ENCODE data around the gene PPP2R1B.

PPP2R1B gene

DNA sequence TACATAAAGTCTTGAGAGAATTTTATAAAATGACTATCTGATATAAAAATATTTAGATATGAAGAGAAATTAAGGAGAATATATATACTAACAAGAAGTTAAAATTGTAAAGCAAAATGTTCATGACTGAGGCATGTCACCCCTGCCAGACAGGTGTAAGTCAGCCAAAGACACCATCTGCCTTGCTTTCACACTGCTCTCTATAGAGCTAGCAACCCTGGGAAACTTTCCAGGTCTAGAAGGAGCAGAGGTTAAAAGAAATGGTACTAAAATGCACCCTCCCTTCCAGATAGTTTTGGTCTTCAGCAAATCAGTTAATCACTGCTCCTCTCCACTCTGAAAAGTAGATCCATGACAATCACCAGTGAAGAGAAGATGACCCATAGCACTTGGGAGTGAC, 16.5 kb downstream of the PPP2R1B start:
- no peak for DNase-seq

- no peak for DNase-seq
These were observed 18.0 kb downstream of the PPP2R1B start for GRCh38 chr11:111748035-111748804.

DNA sequence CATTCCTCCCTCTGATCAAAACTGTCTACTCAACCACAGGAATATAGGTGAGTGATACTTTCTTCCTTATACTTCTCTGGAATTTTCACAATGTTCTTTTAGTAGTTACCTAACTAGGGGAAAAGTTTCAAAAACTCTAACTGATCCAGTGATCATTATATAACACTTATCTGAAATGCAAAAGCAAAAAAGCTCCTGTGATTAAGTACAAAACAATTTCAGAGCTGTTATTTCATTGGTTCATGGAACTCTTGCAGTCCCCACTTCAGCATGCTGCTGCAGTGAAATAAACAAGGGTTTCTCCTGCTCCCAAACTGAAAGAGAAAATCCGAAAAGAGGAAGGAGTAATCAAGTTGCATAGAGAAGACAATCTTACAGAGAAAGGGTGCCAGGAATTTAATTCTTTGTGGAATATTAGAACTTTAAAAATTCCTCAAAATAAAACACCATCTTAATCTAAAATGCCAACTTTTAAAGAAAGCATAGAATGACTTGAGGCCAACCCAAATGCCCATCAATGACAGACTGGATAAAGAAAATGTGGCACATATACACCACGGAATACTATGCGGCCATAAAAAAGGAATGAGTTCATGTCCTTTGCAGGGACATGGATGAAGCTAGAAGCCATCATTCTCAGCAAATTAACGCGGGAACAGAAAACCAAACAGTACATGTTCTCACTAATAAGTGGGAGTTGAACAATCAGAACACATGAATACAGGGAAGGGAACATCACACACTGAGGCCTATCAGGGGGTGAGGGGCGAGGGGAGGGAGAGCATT, 20.3 kb downstream of the PPP2R1B start:
- no peak for DNase-seq

DNA sequence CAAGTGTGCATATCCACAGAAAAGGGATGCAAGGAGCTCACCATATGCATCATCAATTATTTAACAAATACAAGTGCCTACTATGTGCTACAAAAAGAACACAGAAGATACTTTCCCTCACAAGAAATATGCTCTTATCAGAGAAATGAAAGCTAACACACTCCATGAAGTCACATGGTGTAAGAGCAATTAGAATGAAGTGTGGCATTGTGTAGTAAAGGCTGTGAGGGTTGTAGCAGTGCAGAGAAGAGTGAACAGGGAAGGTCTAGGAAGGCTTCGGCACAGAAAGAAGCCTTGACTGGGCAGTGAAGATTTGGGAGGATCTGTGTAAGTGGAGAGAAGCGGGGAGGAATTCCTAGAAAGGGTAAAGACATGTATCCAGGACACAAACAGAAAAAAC, 22.5 kb downstream of the PPP2R1B start:
- no peak for DNase-seq

DNA sequence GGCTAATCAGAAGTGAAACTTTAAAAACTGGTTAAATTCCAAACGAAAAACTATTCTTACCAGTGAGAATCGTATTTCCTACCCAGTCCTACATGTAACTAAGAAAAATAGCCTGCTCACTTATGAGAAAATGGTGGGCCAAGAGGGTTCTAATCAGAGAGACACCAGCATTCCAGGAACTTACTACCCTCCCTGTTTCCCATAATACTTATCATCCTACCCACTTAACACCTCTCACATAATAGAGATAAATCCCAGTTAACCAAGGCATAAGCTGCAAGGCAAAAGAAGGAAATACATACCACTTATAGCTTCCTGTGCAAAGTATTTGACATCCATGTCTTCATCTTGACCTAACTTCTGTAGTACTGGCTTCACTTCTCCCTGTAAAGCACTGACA, 24.4 kb downstream of the PPP2R1B start:
- no peak for DNase-seq

- no peak for DNase-seq
These were observed 26.9 kb downstream of the PPP2R1B start for GRCh38 chr11:111739299-111739698.

- DNase-seq = peak in 16 of 56 donors; percentile 16 to 73 (median 45)
These were observed 28.6 kb downstream of the PPP2R1B start for GRCh38 chr11:111737444-111738210.

DNA sequence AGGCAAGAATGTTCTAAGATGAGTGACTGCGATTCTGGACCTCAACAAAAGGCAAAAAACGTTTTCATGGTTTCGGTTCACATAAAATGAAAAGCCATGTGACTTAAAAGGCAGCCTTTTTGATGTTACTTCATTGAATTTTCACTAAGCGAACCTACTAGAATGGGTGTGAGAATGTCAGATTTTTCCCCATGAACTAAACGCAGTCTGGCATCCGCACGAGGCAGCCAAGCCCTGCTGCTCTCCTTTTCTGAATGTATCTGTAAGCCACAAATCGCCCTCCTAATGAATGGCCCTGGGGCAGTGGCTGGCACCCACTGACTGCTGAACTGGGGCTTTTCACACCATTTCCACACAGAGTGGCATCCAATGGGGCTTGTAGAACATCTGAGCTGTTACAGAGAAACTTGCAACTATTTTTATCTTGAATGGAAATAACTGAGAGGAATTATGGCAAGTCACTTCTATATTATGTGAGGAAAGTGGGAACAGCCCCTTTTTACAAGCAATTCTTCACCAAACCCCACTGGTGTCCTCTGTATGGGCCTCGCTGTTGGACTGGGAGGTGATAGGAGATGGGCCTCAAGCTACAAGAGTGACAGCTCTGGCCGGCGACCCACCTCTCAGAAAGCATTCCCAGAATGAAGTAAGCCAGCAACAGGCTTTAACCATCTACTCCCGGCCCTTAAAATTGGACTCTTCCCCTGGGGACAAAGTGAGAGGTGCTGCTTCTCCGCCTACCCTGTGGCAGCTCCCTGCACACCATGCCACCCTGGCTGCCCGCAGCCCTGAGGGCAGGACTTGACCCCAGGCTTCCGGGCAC, 29.4 kb downstream of the PPP2R1B start:
- peak in 18 of 56 donors; percentile 16 to 53 (median 37) for DNase-seq

- peak in 15 of 56 donors; percentile 34 to 73 (median 59) for DNase-seq
These were observed 30.0 kb downstream of the PPP2R1B start for GRCh38 chr11:111736181-111736590.

- DNase-seq = peak in 55 of 56 donors; percentile 39 to 97 (median 82)
These were observed 30.7 kb downstream of the PPP2R1B start for GRCh38 chr11:111735262-111736116.

- peak in 2 of 56 donors; percentile 66 to 69 for DNase-seq
These were observed 31.3 kb downstream of the PPP2R1B start for GRCh38 chr11:111734954-111735261.

DNA sequence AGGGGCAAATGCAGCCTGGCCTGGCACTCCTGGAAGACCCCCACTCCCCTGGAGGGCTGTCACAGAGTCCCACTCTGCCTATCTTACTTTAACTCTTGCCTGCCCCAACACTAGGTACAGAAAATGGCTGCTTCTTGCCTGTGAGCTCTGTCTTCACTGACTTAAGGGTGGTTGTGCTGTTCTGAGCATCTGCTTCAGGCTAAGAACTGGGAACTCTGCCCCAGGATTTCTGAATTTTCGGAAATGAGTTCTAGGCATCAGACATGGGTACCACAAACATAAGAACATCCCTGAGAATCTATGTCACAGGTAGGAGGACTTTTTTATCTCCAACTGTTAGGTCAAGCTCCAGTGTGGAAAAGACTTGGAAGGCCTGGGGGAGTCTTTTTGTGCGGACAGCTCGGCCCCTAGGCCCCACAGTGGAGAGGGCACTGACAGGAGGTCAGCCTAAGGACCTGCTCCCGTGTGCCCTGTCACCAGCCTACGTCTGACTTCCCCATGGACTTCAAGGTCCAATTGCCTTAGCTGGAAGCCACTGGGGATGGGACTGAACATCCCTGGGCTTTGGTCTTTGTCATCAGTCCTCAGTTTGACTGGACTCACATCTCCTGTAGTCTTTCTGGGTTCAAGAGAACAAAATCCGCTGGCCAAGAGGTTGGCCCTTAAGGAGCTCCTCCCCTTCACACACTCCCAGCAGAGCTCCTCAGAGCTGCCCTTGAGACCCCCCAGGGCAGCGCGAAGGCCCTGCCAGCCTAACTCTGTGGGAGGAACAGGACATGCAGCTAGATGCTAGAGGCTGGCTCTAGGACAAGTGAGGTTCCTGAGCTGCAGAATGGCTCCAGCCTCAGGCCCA, 31.9 kb downstream of the PPP2R1B start:
- peak in 5 of 56 donors; percentile 41 to 61 (median 59) for DNase-seq

- DNase-seq = peak in 16 of 56 donors; percentile 17 to 66 (median 42)
These were observed 32.5 kb downstream of the PPP2R1B start for GRCh38 chr11:111733611-111734088.

DNA sequence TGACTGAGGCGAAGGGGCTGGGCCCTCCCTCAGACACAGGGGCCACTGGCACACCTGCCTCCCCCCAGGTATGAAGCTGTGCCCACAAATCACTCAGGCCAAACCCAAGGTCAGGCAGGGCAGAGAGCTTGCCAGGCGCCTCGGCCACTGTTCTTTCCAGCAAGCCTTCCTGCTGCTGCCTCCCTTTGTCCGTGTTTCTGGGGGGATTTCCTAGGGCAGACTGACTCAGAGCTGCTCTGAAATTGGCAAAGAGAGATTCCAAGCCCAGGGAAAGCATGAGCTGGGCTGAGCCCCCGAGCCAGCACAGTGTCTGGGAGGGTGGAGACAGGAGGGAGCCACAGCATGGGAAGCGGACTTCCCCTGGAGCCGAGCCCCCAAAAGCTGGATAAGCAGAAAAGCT, 33.2 kb downstream of the PPP2R1B start:
- DNase-seq = peak in 7 of 56 donors; percentile 15 to 64 (median 40)

GRCh38 chr11:111731821-111732220, 34.4 kb downstream of the PPP2R1B start:
- no peak for DNase-seq

DNA sequence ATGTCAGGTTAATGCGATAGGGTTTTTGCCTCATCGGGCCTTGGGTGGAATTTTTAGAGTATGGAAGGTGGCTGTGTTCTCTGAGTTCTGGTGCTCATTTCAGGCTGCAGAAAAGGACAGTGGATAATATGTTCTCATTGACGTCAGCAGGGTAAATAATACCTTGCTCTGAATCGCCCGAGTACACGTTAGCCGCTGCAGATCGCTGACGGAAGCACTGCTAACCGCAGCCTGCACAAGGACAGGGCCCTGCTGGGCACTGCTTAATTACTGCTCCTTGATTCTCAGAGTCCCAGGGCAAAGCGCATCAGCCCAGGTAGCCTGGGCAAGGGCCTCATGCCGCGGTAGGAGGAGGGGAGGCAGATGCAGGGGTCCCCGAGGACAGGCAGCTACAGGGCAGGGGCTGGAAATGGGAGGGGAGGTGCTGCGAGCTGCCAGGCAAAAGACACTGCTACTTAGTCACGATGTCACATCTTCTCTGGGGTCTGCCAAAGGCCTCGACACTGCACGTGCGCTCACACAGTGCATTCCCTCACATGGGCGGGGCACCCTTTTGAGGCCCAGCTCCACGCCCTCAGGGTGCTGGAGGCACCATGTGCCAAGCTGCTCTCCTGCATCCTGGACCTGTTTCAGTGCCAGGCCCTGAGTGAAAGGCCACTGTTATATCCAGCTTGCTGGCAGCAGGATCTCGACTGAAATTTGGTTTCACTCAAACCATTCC, 35.2 kb downstream of the PPP2R1B start:
- DNase-seq = peak in 20 of 56 donors; percentile 19 to 84 (median 40)

GRCh38 chr11:111729831-111730311, 36.3 kb downstream of the PPP2R1B start:
- DNase-seq = no peak
